ENCODE results near the gene SEMA6D.

DNA sequence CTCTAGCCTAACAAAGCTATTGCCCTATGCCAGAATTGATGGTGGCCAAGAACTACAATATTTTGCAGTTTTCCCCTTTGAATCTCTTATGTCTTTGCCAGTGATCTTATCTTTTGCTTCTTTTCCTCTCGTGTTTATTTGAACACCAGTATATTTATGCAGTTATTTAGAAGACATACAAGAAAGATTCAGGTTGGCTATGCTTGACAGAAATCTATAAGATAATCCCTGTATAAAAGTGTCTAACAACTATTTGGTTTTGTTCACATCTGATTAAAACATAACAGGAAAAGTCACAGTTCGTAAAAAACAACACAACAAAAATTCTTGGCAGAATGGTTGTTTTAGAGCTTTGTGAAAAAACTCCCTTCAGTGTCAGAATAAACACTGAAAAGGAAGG, 63.7 kb downstream of the SEMA6D start:
- TF ChIP-seq CTCF (conservative IDR thresholded peaks at IDR 0.05; ENCODE audit: low read depth, low read length) (no peak), EZH2 (IDR thresholded peaks at IDR 0.05; ENCODE audit: low read length, unreplicated experiment) (no peak), EZH2phosphoT487 (IDR thresholded peaks at IDR 0.05; ENCODE audit: borderline replicate concordance, low read length) (no peak)
